PC-9 (cell line): ENCODE measurements around the gene NCR3LG1. TPM values are rescaled to one million over a fixed set of nuclear protein-coding genes. Genes with fewer than 3 reads are reported as not detected.

Source experiments
- Bru-seq: library from RNA; stranded (reverse); fragments of 400-500 nt; gene quantifications from one replicate; lab custom pipeline; 2021; lab: Mats Ljungman, UMichigan
- BruChase-seq, 2 experiments: library from RNA; stranded (reverse); fragments of 400-500 nt; gene quantifications; one replicate each; lab custom pipeline; 2021; lab: Mats Ljungman, UMichigan
- BruUV-seq: library from RNA; stranded (reverse); fragments of 400-500 nt; replicated peaks from 2 replicates; lab custom pipeline; 2021; lab: Mats Ljungman, UMichigan
- CTCF ChIA-PET: fragments of 300-600 bp; sonication (Branson Sonifier 250); formaldehyde crosslinking; loops from one replicate; lab custom pipeline; 2022; ENCODE audit warnings: antibody characterized with exemption; lab: Charles Lee
- POLR2A ChIA-PET: fragments of 300-600 bp; sonication (Branson Sonifier 250); formaldehyde crosslinking; loops from one replicate; lab custom pipeline; 2022; ENCODE audit warnings: antibody characterized with exemption; ENCODE audit not compliant: unreplicated experiment; lab: Charles Lee
- DNase-seq, 2 experiments: peaks; one replicate each; pipeline versions ENCODE4 v3.0.0 to v3.0.0-alpha.2; 2015 to 2022; ENCODE audit warnings: mixed read lengths in 1 of 2
- H2AFZ ChIP-seq: fragments of 200-600 bp; sonication (generic); 2 replicates; pipeline ENCODE4 v1.8.1; 2017; ENCODE audit warnings: antibody characterized with exemption
- H3F3A ChIP-seq: fragments of 200-600 bp; sonication (generic); 2 replicates; pipeline ENCODE4 v1.8.1; 2017; ENCODE audit warnings: antibody characterized with exemption, mild to moderate bottlenecking, low read depth; ENCODE audit not compliant: insufficient read depth
- H3K27ac ChIP-seq: fragments of 200-600 bp; sonication (generic); 2 replicates; pipeline ENCODE4 v1.6.1; 2016; ENCODE audit warnings: mixed run types
- H3K27me3 ChIP-seq: fragments of 200-600 bp; sonication (generic); 2 replicates; pipeline ENCODE4 v1.6.1; 2016; ENCODE audit warnings: low read depth, mixed run types; ENCODE audit not compliant: insufficient read depth
- H3K36me3 ChIP-seq: fragments of 200-600 bp; sonication (generic); 2 replicates; pipeline ENCODE4 v1.6.1; 2016; ENCODE audit warnings: low read depth, mixed run types
- H3K4me1 ChIP-seq: fragments of 200-600 bp; sonication (generic); replicated peaks from 2 replicates; pipeline ENCODE4 v1.6.1; 2016; ENCODE audit warnings: mixed run types; ENCODE audit not compliant: insufficient read depth
- H3K4me2 ChIP-seq: fragments of 200-600 bp; sonication (generic); 2 replicates; pipeline ENCODE4 v1.6.1; 2017; ENCODE audit warnings: mixed run types
- H3K4me3 ChIP-seq: fragments of 200-600 bp; sonication (generic); 2 replicates; pipeline ENCODE4 v1.6.1; 2016; ENCODE audit warnings: mixed run types
- H3K79me2 ChIP-seq: fragments of 200-600 bp; sonication (generic); 2 replicates; pipeline ENCODE4 v1.6.1; 2017; ENCODE audit warnings: low read depth, mixed run types
- H3K9me2 ChIP-seq: fragments of 200-600 bp; sonication (generic); 2 replicates; pipeline ENCODE4 v1.8.1; 2017; ENCODE audit warnings: mild to moderate bottlenecking; ENCODE audit not compliant: insufficient read depth
- H3K9me3 ChIP-seq: fragments of 200-600 bp; sonication (generic); 2 replicates; pipeline ENCODE4 v1.8.1; 2016; ENCODE audit warnings: low read depth; ENCODE audit not compliant: insufficient read depth
- H4K20me1 ChIP-seq: fragments of 200-600 bp; sonication (generic); 2 replicates; pipeline ENCODE4 v1.8.1; 2017; ENCODE audit not compliant: insufficient read depth
- EZH2 ChIP-seq: fragments of 200-600 bp; sonication (generic); IDR thresholded peaks from 2 replicates; pipeline ENCODE4 v1.8.0; 2017; ENCODE audit warnings: antibody characterized with exemption, low read depth
- intact Hi-C: fragments of 100-400 bp; cut with micrococcal nuclease; formaldehyde crosslinking; loops from one replicate; pipeline ENCODE4 v1.10.0; 2022; ENCODE audit not compliant: unreplicated experiment
- long read RNA-seq: library from polyadenylated mRNA; stranded (forward); transcript quantifications from one replicate; pipeline ENCODE4 v2.0.0, GENCODE V29; 2022
- total RNA-seq: library from RNA; stranded (reverse); gene quantifications from 2 replicates; pipeline ENCODE4 v1.2.3, GENCODE V29; 2021
- TF ChIP-seq, protein P1 (sequence below): fragments of 200-600 bp; sonication (generic); conservative IDR thresholded peaks from 2 replicates; pipeline ENCODE4 v1.6.1; 2017; ENCODE audit warnings: mixed run types, antibody characterized with exemption, mild to moderate bottlenecking, moderate library complexity

NCR3LG1 gene, protein sequence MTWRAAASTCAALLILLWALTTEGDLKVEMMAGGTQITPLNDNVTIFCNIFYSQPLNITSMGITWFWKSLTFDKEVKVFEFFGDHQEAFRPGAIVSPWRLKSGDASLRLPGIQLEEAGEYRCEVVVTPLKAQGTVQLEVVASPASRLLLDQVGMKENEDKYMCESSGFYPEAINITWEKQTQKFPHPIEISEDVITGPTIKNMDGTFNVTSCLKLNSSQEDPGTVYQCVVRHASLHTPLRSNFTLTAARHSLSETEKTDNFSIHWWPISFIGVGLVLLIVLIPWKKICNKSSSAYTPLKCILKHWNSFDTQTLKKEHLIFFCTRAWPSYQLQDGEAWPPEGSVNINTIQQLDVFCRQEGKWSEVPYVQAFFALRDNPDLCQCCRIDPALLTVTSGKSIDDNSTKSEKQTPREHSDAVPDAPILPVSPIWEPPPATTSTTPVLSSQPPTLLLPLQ
- 0.15 and 0.33 TPM in 2 replicates for total RNA-seq
- Bru-seq, nascent RNA = percentile 30 among the genes with signal in this experiment
- BruChase-seq, experiment 1, labeled RNA remaining after a 2-hour chase = percentile 28 among the genes with signal in this experiment
- BruChase-seq, experiment 2, labeled RNA remaining after a 6-hour chase = percentile 44 among the genes with signal in this experiment
- long read RNA-seq, full-length matches to known transcripts = 2 of 2 reads
- long read RNA-seq, partial matches to known transcripts = 0 of 2 reads
- long read RNA-seq, other reads (novel, unspliced or antisense) = 0 of 2 reads

DNA sequence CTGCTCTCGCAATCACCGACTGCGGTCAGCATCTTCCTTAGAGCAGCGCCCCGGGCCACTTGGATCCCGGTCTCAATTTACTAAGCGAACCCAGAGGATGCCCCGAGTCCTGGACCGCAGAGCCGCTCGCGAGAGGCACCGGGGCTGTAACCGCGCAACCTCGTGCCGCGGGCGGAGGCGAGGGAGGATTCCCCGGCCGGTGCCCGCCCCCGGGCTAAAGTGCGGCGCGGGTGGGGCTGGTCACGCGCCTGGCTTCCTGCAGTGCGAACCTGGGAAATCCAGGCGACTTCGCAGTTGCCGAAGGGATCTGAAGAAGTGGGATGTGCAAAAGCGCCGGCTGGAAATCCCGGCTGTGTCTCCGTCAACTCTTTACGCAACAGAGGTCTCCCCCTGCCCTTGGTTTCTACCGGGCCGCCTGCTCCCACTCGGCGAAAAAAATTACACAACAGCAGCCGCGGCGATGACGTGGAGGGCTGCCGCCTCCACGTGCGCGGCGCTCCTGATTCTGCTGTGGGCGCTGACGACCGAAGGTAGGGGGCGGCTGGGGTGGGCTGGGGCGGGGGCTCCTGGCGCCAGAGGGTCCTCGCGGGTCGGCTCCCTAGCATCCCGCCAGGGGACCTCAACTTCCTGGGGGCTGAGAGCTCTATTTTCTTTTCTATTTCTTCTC lies at the start of gene NCR3LG1:
Gene NCR3LG1, plus strand, starts transcription at position 291 of the 667 bp plus-strand sequence. Its CDS starts 170 bp downstream, at position 461.
- Histone ChIP-seq H2AFZ (peak within 1 kb of the TSS; percentile 98), H3K27me3 (no peaks in the 10 kb centered on the region), H3K4me2 (peak within 1 kb of the TSS; percentile 84), H3K9me3 (no peaks in the 10 kb centered on the region), H4K20me1 (no peaks in the 10 kb centered on the region), H3F3A (peaks cover 30% of the 10 kb centered on the region), H3K9me2 (no peaks in the 10 kb centered on the region), H3K79me2 (no peaks in the 10 kb centered on the region), H3K4me1 (0 out of 2 replicates have a peak, but pooled peaks cover 4% of the 10 kb centered on the region), H3K27ac (no peak within 1 kb of the TSS), H3K36me3 (no peaks in the 10 kb centered on the region), H3K4me3 (peak within 1 kb of the TSS; percentile 72)
- ChIA-PET POLR2A (interaction anchor here (0.6 to 0.7 kb wide), 3 partner anchors 88 to 639 kb away, joined by 4 to 15 read pairs (median 7); no protein-coding TSS in a partner anchor), CTCF (interaction anchor here (0.6 to 0.7 kb wide), 2 partner anchors 50 to 87 kb away, joined by 3 to 9 read pairs; no protein-coding TSS in a partner anchor)
- no peak for TF ChIP-seq EZH2
- TF ChIP-seq, protein P1, sequence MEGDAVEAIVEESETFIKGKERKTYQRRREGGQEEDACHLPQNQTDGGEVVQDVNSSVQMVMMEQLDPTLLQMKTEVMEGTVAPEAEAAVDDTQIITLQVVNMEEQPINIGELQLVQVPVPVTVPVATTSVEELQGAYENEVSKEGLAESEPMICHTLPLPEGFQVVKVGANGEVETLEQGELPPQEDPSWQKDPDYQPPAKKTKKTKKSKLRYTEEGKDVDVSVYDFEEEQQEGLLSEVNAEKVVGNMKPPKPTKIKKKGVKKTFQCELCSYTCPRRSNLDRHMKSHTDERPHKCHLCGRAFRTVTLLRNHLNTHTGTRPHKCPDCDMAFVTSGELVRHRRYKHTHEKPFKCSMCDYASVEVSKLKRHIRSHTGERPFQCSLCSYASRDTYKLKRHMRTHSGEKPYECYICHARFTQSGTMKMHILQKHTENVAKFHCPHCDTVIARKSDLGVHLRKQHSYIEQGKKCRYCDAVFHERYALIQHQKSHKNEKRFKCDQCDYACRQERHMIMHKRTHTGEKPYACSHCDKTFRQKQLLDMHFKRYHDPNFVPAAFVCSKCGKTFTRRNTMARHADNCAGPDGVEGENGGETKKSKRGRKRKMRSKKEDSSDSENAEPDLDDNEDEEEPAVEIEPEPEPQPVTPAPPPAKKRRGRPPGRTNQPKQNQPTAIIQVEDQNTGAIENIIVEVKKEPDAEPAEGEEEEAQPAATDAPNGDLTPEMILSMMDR = peak; percentile 16; the same call in 1 of the 2 replicates
- peak; percentile 24 to 46 for DNase-seq
- no TSS peak for BruUV-seq
- intact Hi-C loops = loop anchor here (5.0 kb wide), 1 partner anchor 119 kb away; no protein-coding TSS in a partner anchor

DNA sequence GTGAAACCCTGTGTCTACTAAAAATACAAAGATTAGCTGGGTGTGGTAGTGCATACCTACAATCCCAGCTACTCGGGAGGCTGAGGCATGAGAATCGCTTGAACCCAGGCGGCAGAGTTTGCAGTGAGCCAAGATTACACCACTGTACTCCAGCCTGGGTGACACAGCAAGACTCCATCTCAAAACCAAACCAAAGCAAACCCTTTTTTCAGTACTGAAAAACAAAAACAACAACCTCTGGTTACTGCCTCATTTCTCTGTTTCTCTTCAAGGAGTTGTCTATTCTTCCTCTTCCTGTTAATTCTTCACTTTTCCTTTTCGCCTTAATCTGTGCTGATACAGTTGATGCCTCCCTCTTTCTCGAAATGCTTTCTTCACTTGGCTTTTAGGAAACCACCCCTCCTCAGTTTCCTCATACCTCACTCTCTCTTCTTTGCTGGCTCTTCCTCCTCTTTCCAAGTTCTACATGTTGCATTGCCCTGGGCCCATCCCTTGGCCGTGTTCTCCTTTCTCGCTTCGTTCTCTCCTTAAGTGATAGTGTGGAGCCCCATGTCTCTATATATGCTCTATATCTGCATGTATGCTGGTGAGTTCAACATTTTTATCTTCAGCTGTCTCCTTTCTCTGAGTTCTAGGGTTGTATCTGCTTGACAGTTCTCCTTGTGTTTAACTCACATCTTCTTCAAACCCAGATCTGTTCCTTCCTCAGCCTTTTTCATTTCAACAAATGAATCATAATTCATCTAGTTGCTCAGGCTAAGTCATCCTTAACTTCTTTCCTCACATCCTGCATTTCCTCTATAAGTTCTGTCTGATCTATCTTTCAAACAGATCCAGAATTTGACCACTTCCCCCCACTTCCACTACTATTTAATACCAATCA lies 38.0 kb upstream of the NCR3LG1 start:
- intact Hi-C loops = no loop called here
- no peaks in the 10 kb centered on the region for H4K20me1 ChIP-seq
- no peak overlapping the region for H2AFZ ChIP-seq
- POLR2A ChIA-PET = interaction anchor here (0.7 kb wide), 1 partner anchor 22 kb away, joined by 3 read pairs; no protein-coding TSS in a partner anchor
- no peak overlapping the region for H3K4me2 ChIP-seq
- H3F3A ChIP-seq = peaks cover 6% of the 10 kb centered on the region; the same call in 1 of the 2 replicates
- H3K36me3 ChIP-seq = 0 out of 2 replicates have a peak, but pooled peaks cover 6% of the 10 kb centered on the region
- TF ChIP-seq EZH2 = no peak
- TF ChIP-seq, protein P1 = no peak
- no TSS peak for BruUV-seq
- no peak overlapping the region for H3K27ac ChIP-seq
- no peak overlapping the region for H3K4me3 ChIP-seq
- H3K9me2 ChIP-seq = no peaks in the 10 kb centered on the region
- H3K9me3 ChIP-seq = no peaks in the 10 kb centered on the region
- no peaks in the 10 kb centered on the region for H3K79me2 ChIP-seq
- peaks cover 7% of the 10 kb centered on the region for H3K4me1 ChIP-seq
- H3K27me3 ChIP-seq = no peaks in the 10 kb centered on the region
- no peak for DNase-seq
- CTCF ChIA-PET = no interaction called here
